SK-N-SH (cell line): ENCODE results near the gene ETAA1.

Experiments
- CTCF ChIP-seq: fragments of 200-600 bp; sonication (generic); IDR thresholded peaks from 2 replicates; pipeline ENCODE4 v1.6.1; 2017; ENCODE audit warnings: antibody characterized with exemption, mild to moderate bottlenecking, moderate library complexity
- JUND ChIP-seq: IDR thresholded peaks from 2 replicates; pipeline ENCODE4 v1.4.0; 2012
- MXI1 ChIP-seq: IDR thresholded peaks from 2 replicates; pipeline ENCODE4 v1.6.1; 2012; ENCODE audit warnings: mild to moderate bottlenecking, low read depth, low read length, improper control_type of control experiment
- NFIC ChIP-seq: IDR thresholded peaks from 2 replicates; pipeline ENCODE4 v1.4.0; 2012; ENCODE audit warnings: borderline replicate concordance
- TCF12 ChIP-seq: IDR thresholded peaks from 2 replicates; pipeline ENCODE4 v1.4.0; 2012
- TF ChIP-seq, protein P1 (sequence below): fragments of 150-350 bp; IDR thresholded peaks from 2 replicates; pipeline ENCODE4 v1.6.1; 2016; ENCODE audit warnings: mild to moderate bottlenecking, low read depth, low read length
- TF ChIP-seq, protein P2 (sequence below): IDR thresholded peaks from 2 replicates; pipeline ENCODE4 v1.4.0; 2012; ENCODE audit warnings: low read depth

DNA sequence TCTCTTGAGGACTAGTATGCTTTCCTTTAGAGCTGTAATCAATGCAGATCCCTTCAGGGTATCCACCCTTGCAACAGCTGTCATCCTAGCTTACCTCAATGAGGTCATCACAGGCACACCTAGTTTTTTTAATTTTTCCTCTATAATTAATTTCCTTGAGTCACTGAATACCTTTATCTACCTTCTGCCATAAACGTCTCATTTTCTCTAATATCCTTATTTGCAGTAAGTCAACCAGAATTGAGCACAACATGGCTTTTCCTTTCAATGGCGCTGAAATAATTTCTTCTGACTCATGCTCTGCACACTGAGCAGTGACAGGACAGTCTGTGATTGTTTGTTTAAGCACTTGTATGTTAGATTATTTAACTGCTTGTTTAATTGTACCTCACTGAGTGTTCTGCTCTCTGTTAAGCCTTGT is 49.4 kb downstream of the ETAA1 start:
- TF ChIP-seq MXI1 (no peak), CTCF (no peak), JUND (no peak), TCF12 (no peak), NFIC (no peak)
- TF ChIP-seq, protein P1, sequence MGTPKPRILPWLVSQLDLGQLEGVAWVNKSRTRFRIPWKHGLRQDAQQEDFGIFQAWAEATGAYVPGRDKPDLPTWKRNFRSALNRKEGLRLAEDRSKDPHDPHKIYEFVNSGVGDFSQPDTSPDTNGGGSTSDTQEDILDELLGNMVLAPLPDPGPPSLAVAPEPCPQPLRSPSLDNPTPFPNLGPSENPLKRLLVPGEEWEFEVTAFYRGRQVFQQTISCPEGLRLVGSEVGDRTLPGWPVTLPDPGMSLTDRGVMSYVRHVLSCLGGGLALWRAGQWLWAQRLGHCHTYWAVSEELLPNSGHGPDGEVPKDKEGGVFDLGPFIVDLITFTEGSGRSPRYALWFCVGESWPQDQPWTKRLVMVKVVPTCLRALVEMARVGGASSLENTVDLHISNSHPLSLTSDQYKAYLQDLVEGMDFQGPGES: no peak
- TF ChIP-seq, protein P2, sequence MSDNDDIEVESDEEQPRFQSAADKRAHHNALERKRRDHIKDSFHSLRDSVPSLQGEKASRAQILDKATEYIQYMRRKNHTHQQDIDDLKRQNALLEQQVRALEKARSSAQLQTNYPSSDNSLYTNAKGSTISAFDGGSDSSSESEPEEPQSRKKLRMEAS: no peak
